OCI-LY1 (cell line): Measurements from ENCODE around the gene KLF3.

Experiments
- H2AFZ ChIP-seq: fragments of 200-600 bp; sonication (generic), shearing (Covaris generic); 2 replicates; pipeline ENCODE4 v1.6.0; 2014; ENCODE audit warnings: antibody characterized with exemption, mild to moderate bottlenecking, low read length
- H3F3A ChIP-seq: fragments of 200-600 bp; sonication (generic), shearing (Covaris generic); 2 replicates; pipeline ENCODE4 v1.6.0; 2014; ENCODE audit warnings: mild to moderate bottlenecking, antibody characterized with exemption, low read length, moderate library complexity; ENCODE audit not compliant: insufficient read depth
- H3K27ac ChIP-seq: fragments of 200-600 bp; sonication (generic); 2 replicates; pipeline ENCODE4 v1.5.1; 2014; ENCODE audit warnings: low read length, mixed run types, mild to moderate bottlenecking, low read depth; ENCODE audit not compliant: poor library complexity, severe bottlenecking
- H3K27me3 ChIP-seq: fragments of 200-600 bp; sonication (generic); 2 replicates; pipeline ENCODE4 v1.6.0; 2014; ENCODE audit warnings: antibody characterized with exemption, mild to moderate bottlenecking, low read length, moderate library complexity; ENCODE audit not compliant: insufficient read depth
- H3K36me3 ChIP-seq: fragments of 200-600 bp; sonication (generic); 2 replicates; pipeline ENCODE4 v1.6.1; 2014; ENCODE audit warnings: mild to moderate bottlenecking, antibody characterized with exemption, low read length, moderate library complexity, mixed read lengths; ENCODE audit not compliant: insufficient read depth
- H3K4me1 ChIP-seq: fragments of 200-600 bp; sonication (generic); 2 replicates; pipeline ENCODE4 v1.5.1; 2014; ENCODE audit warnings: mild to moderate bottlenecking, low read length, moderate library complexity; ENCODE audit not compliant: insufficient read depth, severe bottlenecking
- H3K4me2 ChIP-seq: fragments of 200-600 bp; sonication (generic), shearing (Covaris generic); 2 replicates; pipeline ENCODE4 v1.6.1; 2014; ENCODE audit warnings: low read length
- H3K4me3 ChIP-seq: fragments of 200-600 bp; sonication (generic); 2 replicates; pipeline ENCODE4 v1.5.1; 2014; ENCODE audit warnings: low read length, low read depth, mild to moderate bottlenecking, mixed read lengths; ENCODE audit not compliant: poor library complexity, severe bottlenecking
- H3K79me2 ChIP-seq: fragments of 200-600 bp; shearing (Covaris generic); 2 replicates; pipeline ENCODE4 v1.6.1; 2016; ENCODE audit warnings: mixed run types, low read length, mixed read lengths; ENCODE audit not compliant: insufficient read depth
- H3K9ac ChIP-seq: fragments of 200-600 bp; sonication (generic), shearing (Covaris generic); 2 replicates; pipeline ENCODE4 v1.6.1; 2014; ENCODE audit warnings: mild to moderate bottlenecking, low read length, mixed read lengths
- H3K9me2 ChIP-seq: fragments of 200-600 bp; sonication (generic), shearing (Covaris generic); 2 replicates; pipeline ENCODE4 v1.6.1; 2014; ENCODE audit warnings: low read depth, mild to moderate bottlenecking, low read length, mixed read lengths
- H3K9me3 ChIP-seq: fragments of 200-600 bp; shearing (Covaris generic); 2 replicates; pipeline ENCODE4 v1.6.1; 2014; ENCODE audit warnings: low read length, mixed read lengths
- H4K20me1 ChIP-seq: fragments of 200-600 bp; sonication (generic), shearing (Covaris generic); 2 replicates; pipeline ENCODE4 v1.6.0; 2016; ENCODE audit warnings: mild to moderate bottlenecking, low read length; ENCODE audit not compliant: insufficient read depth
- EZH2 ChIP-seq: fragments of 200-600 bp; sonication (generic), shearing (Covaris generic); IDR thresholded peaks from 2 replicates; pipeline ENCODE4 v1.8.0; 2017; ENCODE audit warnings: borderline replicate concordance, mixed run types, mild to moderate bottlenecking, antibody characterized with exemption, low read length, moderate library complexity, mixed read lengths
- TF ChIP-seq, protein P1 (sequence below): fragments of 200-600 bp; sonication (generic), shearing (Covaris generic); IDR thresholded peaks from 2 replicates; pipeline ENCODE4 v1.5.1; 2017; ENCODE audit warnings: mild to moderate bottlenecking, antibody characterized with exemption, low read length, moderate library complexity, mixed read lengths

KLF3 gene

DNA sequence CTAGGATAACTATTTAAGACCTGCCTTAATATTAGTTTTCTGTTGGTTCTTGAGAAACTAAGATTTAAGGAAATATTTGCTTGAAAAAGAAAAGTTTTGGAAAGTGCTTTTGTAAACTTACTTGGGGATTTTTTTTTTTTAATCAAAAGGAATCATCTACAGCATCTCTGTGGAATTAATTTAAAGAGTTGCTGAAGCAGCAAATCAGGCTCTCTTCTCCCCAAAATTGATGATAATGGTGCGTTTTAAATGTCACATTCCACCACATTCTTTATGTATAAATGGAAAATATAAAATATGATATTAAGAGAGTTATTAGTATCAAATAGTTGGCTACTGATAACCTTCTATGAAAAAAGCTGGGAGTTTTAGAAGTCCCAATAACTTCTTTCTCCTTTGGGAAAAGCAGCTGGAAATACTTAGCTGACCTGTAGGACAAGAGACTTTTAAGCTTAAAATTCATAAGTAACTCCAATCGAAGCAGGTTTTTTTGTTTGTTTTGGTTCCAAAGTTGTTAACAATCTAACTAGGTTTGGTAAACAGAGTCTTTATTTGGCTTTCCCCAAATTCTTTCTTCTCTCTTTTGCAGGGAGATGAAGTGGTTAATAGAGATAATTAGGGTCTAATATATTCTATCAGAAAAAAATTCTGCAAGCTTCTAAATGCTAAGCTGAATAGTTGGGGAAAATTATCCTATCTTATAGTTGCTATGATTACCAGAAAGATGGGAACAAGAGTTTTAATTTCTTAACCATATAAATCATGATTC is 4.4 kb downstream of the KLF3 start:
- no peaks in the 10 kb centered on the region for H3K9me2 ChIP-seq
- no peak overlapping the region for H2AFZ ChIP-seq
- 0 out of 2 replicates have a peak, but pooled peaks cover 3% of the 10 kb centered on the region for H3F3A ChIP-seq
- no peak overlapping the region for H3K9ac ChIP-seq
- no peaks in the 10 kb centered on the region for H3K4me1 ChIP-seq
- no peaks in the 10 kb centered on the region for H3K36me3 ChIP-seq
- no peak overlapping the region for H3K27ac ChIP-seq
- no peak overlapping the region for H3K4me3 ChIP-seq
- no peaks in the 10 kb centered on the region for H3K9me3 ChIP-seq
- H3K27me3 ChIP-seq: no peaks in the 10 kb centered on the region
- H3K4me2 ChIP-seq: no peak overlapping the region
- no peaks in the 10 kb centered on the region for H4K20me1 ChIP-seq
- TF ChIP-seq, protein P1, sequence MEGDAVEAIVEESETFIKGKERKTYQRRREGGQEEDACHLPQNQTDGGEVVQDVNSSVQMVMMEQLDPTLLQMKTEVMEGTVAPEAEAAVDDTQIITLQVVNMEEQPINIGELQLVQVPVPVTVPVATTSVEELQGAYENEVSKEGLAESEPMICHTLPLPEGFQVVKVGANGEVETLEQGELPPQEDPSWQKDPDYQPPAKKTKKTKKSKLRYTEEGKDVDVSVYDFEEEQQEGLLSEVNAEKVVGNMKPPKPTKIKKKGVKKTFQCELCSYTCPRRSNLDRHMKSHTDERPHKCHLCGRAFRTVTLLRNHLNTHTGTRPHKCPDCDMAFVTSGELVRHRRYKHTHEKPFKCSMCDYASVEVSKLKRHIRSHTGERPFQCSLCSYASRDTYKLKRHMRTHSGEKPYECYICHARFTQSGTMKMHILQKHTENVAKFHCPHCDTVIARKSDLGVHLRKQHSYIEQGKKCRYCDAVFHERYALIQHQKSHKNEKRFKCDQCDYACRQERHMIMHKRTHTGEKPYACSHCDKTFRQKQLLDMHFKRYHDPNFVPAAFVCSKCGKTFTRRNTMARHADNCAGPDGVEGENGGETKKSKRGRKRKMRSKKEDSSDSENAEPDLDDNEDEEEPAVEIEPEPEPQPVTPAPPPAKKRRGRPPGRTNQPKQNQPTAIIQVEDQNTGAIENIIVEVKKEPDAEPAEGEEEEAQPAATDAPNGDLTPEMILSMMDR: no peak
- no peak for TF ChIP-seq EZH2
- no peaks in the 10 kb centered on the region for H3K79me2 ChIP-seq

GRCh38 chr4:38669208-38669607 is 5.2 kb downstream of the KLF3 start:
- Histone ChIP-seq H3K36me3 (no peaks in the 10 kb centered on the region), H3K4me2 (no peak overlapping the region), H3K27me3 (no peaks in the 10 kb centered on the region), H3K9ac (no peak overlapping the region), H4K20me1 (no peaks in the 10 kb centered on the region), H3F3A (0 out of 2 replicates have a peak, but pooled peaks cover 3% of the 10 kb centered on the region), H3K79me2 (no peaks in the 10 kb centered on the region), H2AFZ (no peak overlapping the region), H3K9me2 (no peaks in the 10 kb centered on the region), H3K4me1 (no peaks in the 10 kb centered on the region), H3K9me3 (no peaks in the 10 kb centered on the region), H3K4me3 (no peak overlapping the region), H3K27ac (no peak overlapping the region)
- no peak for TF ChIP-seq EZH2
- TF ChIP-seq, protein P1: no peak

GRCh38 chr4:38670109-38670901 is 6.3 kb downstream of the KLF3 start:
- Histone ChIP-seq H3F3A (0 out of 2 replicates have a peak, but pooled peaks cover 3% of the 10 kb centered on the region), H3K9me3 (no peaks in the 10 kb centered on the region), H3K4me2 (no peak overlapping the region), H3K9me2 (no peaks in the 10 kb centered on the region), H3K79me2 (no peaks in the 10 kb centered on the region), H3K27ac (no peak overlapping the region), H2AFZ (no peak overlapping the region), H3K4me1 (no peaks in the 10 kb centered on the region), H3K27me3 (no peaks in the 10 kb centered on the region), H3K4me3 (no peak overlapping the region), H3K9ac (no peak overlapping the region), H4K20me1 (no peaks in the 10 kb centered on the region), H3K36me3 (no peaks in the 10 kb centered on the region)
- TF ChIP-seq, protein P1: no peak; the same call in 1 of the 2 replicates
- no peak for TF ChIP-seq EZH2
